ENCODE results near the gene MBIP.

The MBIP gene

DNA sequence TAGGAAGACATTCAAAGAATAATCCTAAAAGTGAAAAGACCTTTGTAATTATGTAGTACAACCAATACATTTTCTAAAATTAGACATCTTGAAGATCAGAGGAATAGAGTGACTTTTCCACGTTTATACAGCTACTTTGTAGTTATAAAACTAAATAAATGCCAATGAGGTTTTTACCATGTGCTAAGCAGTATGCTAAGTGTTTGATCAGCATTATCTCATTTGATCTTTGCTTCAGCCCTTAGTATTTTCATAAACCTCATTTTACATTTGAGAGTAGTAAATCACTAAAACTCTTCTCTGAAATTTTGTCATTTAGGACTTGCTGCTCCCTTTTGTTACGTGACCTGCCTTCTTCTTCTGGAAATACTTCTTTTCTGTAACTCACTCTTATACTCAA, 13.6 kb downstream of the MBIP start:
- H3K36me3 ChIP-seq (ENCODE audit: control insufficient read depth in 1 of 2, insufficient read depth in 2 of 2, low read length in 2 of 2): peaks cover 51 to 81% of the 10 kb centered on the region in 2 donors
- H3K4me3 ChIP-seq (ENCODE audit: low read depth in 1 of 2, low read length in 2 of 2): no peak overlapping the region
- H3K9me3 ChIP-seq (ENCODE audit: control insufficient read depth in 1 of 2, low read length in 2 of 2): no peaks in the 10 kb centered on the region
- H3K4me1 ChIP-seq (ENCODE audit: control insufficient read depth in 1 of 2, insufficient read depth in 2 of 2, low read length in 2 of 2): no peaks in the 10 kb centered on the region
- no peaks in the 10 kb centered on the region for H3K27me3 ChIP-seq (ENCODE audit: low read depth, low read length)
- H3K27ac ChIP-seq (ENCODE audit: low read length): no peak overlapping the region

DNA sequence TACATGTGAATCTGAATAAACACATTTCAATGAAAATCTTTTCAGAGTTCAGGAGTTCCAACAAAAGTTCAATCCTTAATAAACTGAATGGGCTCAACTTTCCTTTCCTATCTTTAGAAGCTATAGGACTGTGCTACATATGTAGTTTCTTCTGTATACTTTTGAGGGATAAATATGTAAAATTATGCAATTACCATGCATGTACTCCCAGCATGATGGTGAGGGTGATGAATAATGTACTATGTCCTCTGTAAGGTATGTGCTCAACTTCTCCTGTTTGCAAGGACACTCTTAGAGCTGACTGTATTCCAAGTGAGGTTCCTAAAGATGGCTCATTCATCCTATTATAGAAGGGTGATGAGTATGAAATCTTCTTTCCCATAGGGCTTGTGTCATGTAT, 15.5 kb downstream of the MBIP start:
- H3K27me3 ChIP-seq (ENCODE audit: low read depth, low read length): no peaks in the 10 kb centered on the region
- H3K36me3 ChIP-seq (ENCODE audit: control insufficient read depth in 1 of 2, insufficient read depth in 2 of 2, low read length in 2 of 2): peaks cover 40 to 69% of the 10 kb centered on the region in 2 donors
- no peak overlapping the region for H3K27ac ChIP-seq (ENCODE audit: low read length)
- H3K4me3 ChIP-seq (ENCODE audit: low read depth in 1 of 2, low read length in 2 of 2): no peak overlapping the region
- H3K9me3 ChIP-seq (ENCODE audit: control insufficient read depth in 1 of 2, low read length in 2 of 2): no peaks in the 10 kb centered on the region
- no peaks in the 10 kb centered on the region for H3K4me1 ChIP-seq (ENCODE audit: control insufficient read depth in 1 of 2, insufficient read depth in 2 of 2, low read length in 2 of 2)

DNA sequence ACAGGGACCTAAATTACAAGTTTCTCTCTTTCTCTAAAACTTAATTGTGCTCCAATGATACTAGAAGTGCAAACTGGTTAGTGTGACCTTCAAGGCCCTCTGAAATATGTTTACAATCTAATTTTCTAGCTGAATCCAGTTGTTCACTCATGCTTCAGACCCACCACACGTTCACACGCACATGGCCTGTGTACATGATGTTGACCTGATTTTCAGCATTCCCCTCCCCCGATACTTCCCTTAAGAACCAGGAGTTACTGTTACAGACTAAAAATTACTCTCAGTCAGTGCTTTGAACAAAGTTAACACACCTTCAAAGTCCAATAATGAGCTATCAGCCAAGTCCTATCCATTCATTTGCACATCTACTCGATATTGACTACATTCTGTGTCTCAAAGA, 16.5 kb downstream of the MBIP start:
- Histone ChIP-seq H3K9me3 (ENCODE audit: control insufficient read depth in 1 of 2, low read length in 2 of 2) (no peaks in the 10 kb centered on the region), H3K36me3 (ENCODE audit: control insufficient read depth in 1 of 2, insufficient read depth in 2 of 2, low read length in 2 of 2) (peaks cover 34 to 69% of the 10 kb centered on the region in 2 donors), H3K4me1 (ENCODE audit: control insufficient read depth in 1 of 2, insufficient read depth in 2 of 2, low read length in 2 of 2) (no peaks in the 10 kb centered on the region), H3K27me3 (ENCODE audit: low read depth, low read length) (no peaks in the 10 kb centered on the region), H3K27ac (ENCODE audit: low read length) (no peak overlapping the region), H3K4me3 (ENCODE audit: low read depth in 1 of 2, low read length in 2 of 2) (no peak overlapping the region)

DNA sequence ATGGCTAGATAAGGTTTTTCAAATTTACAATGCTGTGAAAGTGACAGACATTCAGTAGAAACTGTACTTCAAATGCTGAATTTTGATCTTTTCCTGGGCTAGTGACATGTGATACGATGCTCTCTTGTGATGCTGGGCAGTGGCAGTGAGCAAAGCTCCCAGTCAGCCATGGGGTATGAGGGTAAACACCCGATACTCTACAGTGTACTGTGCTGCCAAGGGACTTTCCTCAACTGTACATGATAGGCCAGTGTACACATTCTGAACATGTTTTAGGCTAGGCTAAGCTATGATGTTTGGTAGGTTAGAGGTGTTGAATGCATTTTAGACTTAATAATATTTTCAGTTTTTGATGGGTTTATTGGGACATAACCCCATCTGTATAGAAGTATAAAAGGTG, 17.6 kb downstream of the MBIP start:
- H3K4me1 ChIP-seq (ENCODE audit: control insufficient read depth in 1 of 2, insufficient read depth in 2 of 2, low read length in 2 of 2): no peaks in the 10 kb centered on the region
- no peak overlapping the region for H3K4me3 ChIP-seq (ENCODE audit: low read depth in 1 of 2, low read length in 2 of 2)
- H3K9me3 ChIP-seq (ENCODE audit: control insufficient read depth in 1 of 2, low read length in 2 of 2): no peaks in the 10 kb centered on the region
- peaks cover 36 to 67% of the 10 kb centered on the region in 2 donors for H3K36me3 ChIP-seq (ENCODE audit: control insufficient read depth in 1 of 2, insufficient read depth in 2 of 2, low read length in 2 of 2)
- no peaks in the 10 kb centered on the region for H3K27me3 ChIP-seq (ENCODE audit: low read depth, low read length)
- no peak overlapping the region for H3K27ac ChIP-seq (ENCODE audit: low read length)

DNA sequence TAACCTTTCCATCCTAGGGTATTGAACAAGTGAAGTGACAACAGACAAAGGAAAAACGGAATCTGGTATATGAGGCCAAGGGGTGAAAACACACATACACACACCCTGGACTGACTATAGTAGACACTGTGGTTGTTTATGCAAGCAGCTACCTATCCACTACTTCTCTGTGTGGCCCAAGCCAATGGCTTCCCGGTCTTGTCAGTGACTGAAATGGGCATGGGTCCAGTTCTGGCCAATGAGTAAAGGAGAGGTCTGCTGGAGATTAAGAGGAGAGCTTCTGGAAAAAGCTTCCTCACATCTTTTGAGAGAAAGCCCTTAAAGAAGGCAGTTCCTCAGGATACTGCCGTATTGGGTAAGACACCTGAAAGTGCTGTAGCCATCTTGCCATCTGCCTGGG, 19.3 kb downstream of the MBIP start:
- no peak overlapping the region for H3K4me3 ChIP-seq (ENCODE audit: low read depth in 1 of 2, low read length in 2 of 2)
- H3K27ac ChIP-seq (ENCODE audit: low read length): no peak overlapping the region
- H3K9me3 ChIP-seq (ENCODE audit: control insufficient read depth in 1 of 2, low read length in 2 of 2): no peaks in the 10 kb centered on the region
- peaks cover 37 to 74% of the 10 kb centered on the region in 2 donors for H3K36me3 ChIP-seq (ENCODE audit: control insufficient read depth in 1 of 2, insufficient read depth in 2 of 2, low read length in 2 of 2)
- H3K27me3 ChIP-seq (ENCODE audit: low read depth, low read length): no peaks in the 10 kb centered on the region
- no peaks in the 10 kb centered on the region for H3K4me1 ChIP-seq (ENCODE audit: control insufficient read depth in 1 of 2, insufficient read depth in 2 of 2, low read length in 2 of 2)

DNA sequence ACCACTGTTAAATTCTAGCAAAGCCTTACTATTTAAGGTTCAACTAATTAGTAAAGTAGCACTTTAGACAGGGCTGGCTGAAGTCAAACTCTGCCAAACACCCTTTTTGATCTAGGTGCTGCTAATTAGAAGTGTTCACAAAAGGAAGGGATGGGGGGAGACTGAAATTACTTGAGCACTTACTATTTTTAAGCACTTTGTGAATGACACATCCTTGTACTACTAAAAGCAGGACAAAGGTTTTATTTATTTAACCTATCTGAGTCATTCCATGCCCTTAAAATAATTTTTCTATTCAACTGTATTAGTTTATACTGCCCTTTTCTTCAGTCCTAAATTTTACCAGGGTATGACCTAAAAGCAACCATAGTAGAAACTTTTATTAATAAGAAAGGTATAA, 20.1 kb downstream of the MBIP start:
- no peak overlapping the region for H3K27ac ChIP-seq (ENCODE audit: low read length)
- H3K27me3 ChIP-seq (ENCODE audit: low read depth, low read length): no peaks in the 10 kb centered on the region
- no peaks in the 10 kb centered on the region for H3K9me3 ChIP-seq (ENCODE audit: control insufficient read depth in 1 of 2, low read length in 2 of 2)
- H3K4me3 ChIP-seq (ENCODE audit: low read depth in 1 of 2, low read length in 2 of 2): no peak overlapping the region
- H3K4me1 ChIP-seq (ENCODE audit: control insufficient read depth in 1 of 2, insufficient read depth in 2 of 2, low read length in 2 of 2): no peaks in the 10 kb centered on the region
- peaks cover 33 to 74% of the 10 kb centered on the region in 2 donors for H3K36me3 ChIP-seq (ENCODE audit: control insufficient read depth in 1 of 2, insufficient read depth in 2 of 2, low read length in 2 of 2)

DNA sequence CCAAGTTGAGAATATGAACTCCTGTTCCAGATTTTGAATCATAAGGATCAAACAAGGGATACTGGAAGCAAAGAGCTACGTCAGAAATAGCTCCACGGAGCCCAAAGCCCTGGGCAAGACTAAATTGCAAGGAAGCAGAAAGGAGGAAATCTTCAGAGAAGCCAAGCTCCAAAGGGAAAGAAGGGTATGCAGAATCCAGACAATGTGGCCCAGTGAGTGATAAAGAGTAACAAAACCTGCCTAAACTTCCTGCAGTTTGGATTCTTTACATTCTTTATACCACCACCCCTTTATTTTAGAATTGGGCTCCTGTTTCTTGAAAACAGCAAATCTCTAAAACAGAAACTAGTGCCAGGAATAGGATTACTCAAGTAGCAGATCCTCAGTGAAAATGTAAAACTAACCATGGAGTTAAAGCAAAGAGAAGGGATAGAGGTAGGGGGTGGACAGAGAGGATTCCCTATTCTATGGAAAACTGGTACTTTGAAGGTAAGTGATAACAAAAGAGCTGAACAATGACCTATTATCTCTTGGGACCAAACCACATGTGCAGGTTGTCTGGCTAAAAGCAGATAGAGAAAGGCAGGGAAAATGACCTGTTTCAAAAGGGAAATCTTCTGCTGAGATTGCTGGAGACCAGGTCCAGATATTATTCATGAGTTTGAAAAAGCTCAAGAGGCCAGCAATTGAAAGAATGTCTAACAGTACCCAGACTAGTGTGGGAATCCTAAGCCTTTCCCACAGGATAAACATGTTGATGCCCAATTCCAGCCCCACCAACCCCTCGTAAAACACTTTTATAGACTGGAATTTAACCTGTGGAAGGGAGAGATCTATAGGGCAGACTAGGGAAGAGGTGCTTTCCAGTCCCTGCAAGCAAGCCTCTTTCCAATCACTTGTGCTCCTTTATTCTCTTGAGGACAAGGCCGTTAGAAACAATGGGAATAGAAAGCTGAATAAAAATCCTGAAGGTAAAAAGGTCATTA, 24.5 kb downstream of the MBIP start:
- H3K27ac ChIP-seq (ENCODE audit: low read length): no peak overlapping the region
- H3K4me3 ChIP-seq (ENCODE audit: low read depth in 1 of 2, low read length in 2 of 2): no peak overlapping the region
- no peaks in the 10 kb centered on the region for H3K27me3 ChIP-seq (ENCODE audit: low read depth, low read length)
- H3K4me1 ChIP-seq (ENCODE audit: control insufficient read depth in 1 of 2, insufficient read depth in 2 of 2, low read length in 2 of 2): no peaks in the 10 kb centered on the region
- no peaks in the 10 kb centered on the region for H3K9me3 ChIP-seq (ENCODE audit: control insufficient read depth in 1 of 2, low read length in 2 of 2)
- H3K36me3 ChIP-seq (ENCODE audit: control insufficient read depth in 1 of 2, insufficient read depth in 2 of 2, low read length in 2 of 2): peaks cover 15 to 48% of the 10 kb centered on the region in 2 donors

DNA sequence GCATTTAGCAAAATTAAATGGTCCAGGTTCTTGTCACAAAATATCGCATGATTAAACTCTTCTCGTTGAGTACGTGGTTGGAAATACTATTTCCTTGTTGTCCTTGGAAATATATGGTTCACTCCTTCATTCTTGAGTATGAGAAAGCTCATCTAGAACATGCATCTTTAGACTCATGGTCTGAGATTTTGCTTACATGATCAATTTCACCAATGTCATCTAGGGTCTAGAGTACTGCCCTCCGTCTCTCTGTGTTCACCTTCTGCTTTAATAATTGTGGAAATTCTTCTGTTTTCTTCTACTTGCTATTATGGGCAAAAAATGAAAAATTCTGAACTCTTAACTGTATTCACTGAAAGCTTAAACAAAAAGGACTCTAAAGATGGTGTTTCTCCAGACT, 25.9 kb downstream of the MBIP start:
- no peak overlapping the region for H3K4me3 ChIP-seq (ENCODE audit: low read depth in 1 of 2, low read length in 2 of 2)
- H3K4me1 ChIP-seq (ENCODE audit: control insufficient read depth in 1 of 2, insufficient read depth in 2 of 2, low read length in 2 of 2): no peaks in the 10 kb centered on the region
- no peaks in the 10 kb centered on the region for H3K9me3 ChIP-seq (ENCODE audit: control insufficient read depth in 1 of 2, low read length in 2 of 2)
- peaks cover 15 to 38% of the 10 kb centered on the region in 2 donors for H3K36me3 ChIP-seq (ENCODE audit: control insufficient read depth in 1 of 2, insufficient read depth in 2 of 2, low read length in 2 of 2)
- no peaks in the 10 kb centered on the region for H3K27me3 ChIP-seq (ENCODE audit: low read depth, low read length)
- H3K27ac ChIP-seq (ENCODE audit: low read length): no peak overlapping the region

DNA sequence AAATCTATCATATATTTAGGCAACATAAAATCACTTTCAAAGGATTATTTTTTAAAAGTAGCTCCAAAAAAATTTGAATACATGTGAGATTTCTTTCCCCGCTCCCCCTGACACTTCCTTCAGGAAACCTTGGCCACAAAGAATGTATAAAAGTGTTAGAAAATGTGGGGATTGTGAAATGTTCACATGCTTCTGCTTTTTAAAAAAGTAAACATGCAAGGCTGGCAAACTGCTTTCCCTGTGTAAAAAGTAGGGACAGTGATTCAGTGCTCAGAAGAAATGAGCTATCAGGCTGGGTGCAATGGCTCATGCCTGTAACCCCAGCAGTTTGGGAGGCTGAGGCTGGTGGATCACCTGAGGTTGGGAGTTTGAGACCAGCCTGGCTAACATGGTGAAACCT, 26.6 kb downstream of the MBIP start:
- H3K27ac ChIP-seq (ENCODE audit: low read length): no peak overlapping the region
- H3K27me3 ChIP-seq (ENCODE audit: low read depth, low read length): no peaks in the 10 kb centered on the region
- H3K4me3 ChIP-seq (ENCODE audit: low read depth in 1 of 2, low read length in 2 of 2): no peak overlapping the region
- no peaks in the 10 kb centered on the region for H3K9me3 ChIP-seq (ENCODE audit: control insufficient read depth in 1 of 2, low read length in 2 of 2)
- H3K4me1 ChIP-seq (ENCODE audit: control insufficient read depth in 1 of 2, insufficient read depth in 2 of 2, low read length in 2 of 2): no peaks in the 10 kb centered on the region
- H3K36me3 ChIP-seq (ENCODE audit: control insufficient read depth in 1 of 2, insufficient read depth in 2 of 2, low read length in 2 of 2): peaks cover 12 to 33% of the 10 kb centered on the region in 2 donors

DNA sequence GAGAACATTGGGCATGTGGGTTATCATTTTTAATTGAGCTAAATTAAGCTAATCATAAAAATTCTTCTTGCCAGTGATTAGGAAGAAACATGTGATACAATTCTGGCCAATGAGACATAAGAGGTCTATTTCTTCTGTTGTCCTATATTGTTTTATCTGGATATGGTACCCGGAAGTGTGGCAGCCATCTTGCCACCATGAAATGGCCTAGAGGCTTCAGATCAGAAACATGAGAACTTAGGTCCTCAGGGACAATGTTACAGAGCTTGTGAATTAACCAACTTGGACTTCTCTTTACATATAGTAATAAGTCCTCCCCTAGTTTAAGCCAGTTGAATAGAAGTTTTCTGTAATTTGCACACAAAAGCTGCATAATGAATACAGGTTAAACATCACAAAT, 30.5 kb downstream of the MBIP start:
- Histone ChIP-seq H3K27me3 (ENCODE audit: low read depth, low read length) (no peaks in the 10 kb centered on the region), H3K27ac (ENCODE audit: low read length) (no peak overlapping the region), H3K9me3 (ENCODE audit: control insufficient read depth in 1 of 2, low read length in 2 of 2) (no peaks in the 10 kb centered on the region), H3K4me3 (ENCODE audit: low read depth in 1 of 2, low read length in 2 of 2) (no peak overlapping the region), H3K4me1 (ENCODE audit: control insufficient read depth in 1 of 2, insufficient read depth in 2 of 2, low read length in 2 of 2) (no peaks in the 10 kb centered on the region), H3K36me3 (ENCODE audit: control insufficient read depth in 1 of 2, insufficient read depth in 2 of 2, low read length in 2 of 2) (no peaks in the 10 kb centered on the region)

DNA sequence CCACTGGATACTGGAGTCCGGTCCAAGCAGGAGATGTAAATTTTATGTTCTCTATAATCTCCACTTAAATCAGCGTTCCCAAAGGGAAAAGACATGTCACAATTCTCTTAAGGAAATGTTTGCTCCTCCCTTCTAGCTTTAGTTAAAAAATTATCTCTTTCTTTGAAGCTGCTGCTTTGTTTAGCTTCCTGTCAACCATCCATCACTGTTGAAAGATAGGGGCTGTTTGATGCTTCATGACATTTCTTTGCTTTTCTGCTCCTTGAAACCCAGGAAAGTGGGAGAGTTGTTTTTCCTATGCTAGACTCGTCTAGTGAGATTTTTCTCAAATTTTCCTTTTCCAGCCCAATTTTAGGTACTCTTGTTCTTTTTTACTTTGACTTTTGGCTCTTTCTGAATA, 31.9 kb downstream of the MBIP start:
- Histone ChIP-seq H3K9me3 (ENCODE audit: control insufficient read depth in 1 of 2, low read length in 2 of 2) (no peaks in the 10 kb centered on the region), H3K36me3 (ENCODE audit: control insufficient read depth in 1 of 2, insufficient read depth in 2 of 2, low read length in 2 of 2) (no peaks in the 10 kb centered on the region), H3K27me3 (ENCODE audit: low read depth, low read length) (no peaks in the 10 kb centered on the region), H3K4me1 (ENCODE audit: control insufficient read depth in 1 of 2, insufficient read depth in 2 of 2, low read length in 2 of 2) (no peaks in the 10 kb centered on the region), H3K4me3 (ENCODE audit: low read depth in 1 of 2, low read length in 2 of 2) (no peak overlapping the region), H3K27ac (ENCODE audit: low read length) (no peak overlapping the region)

Data from muscle layer of duodenum (tissue), 2 donors.